Astrocyte of the spinal cord (primary cell): Measurements from ENCODE around the gene ARHGEF19.
"Not testable (repeated sequence)": the region's sequence is repeated elsewhere in the genome, so short reads cannot be mapped to it uniquely, and the experiment has no call there.

ENCODE experiments used
- DNase-seq: peaks from one replicate; pipeline ENCODE4 v3.0.0; 2011; ENCODE audit warnings: low read depth, low spot score
- H3K4me3 ChIP-seq: 2 replicates; pipeline ENCODE4 v1.5.1; 2011; ENCODE audit warnings: low read depth, mild to moderate bottlenecking, low read length, moderate library complexity
- in situ Hi-C: cut with HindIII; loops from 2 replicates; pipeline ENCODE4 v1.10.0; 2017; ENCODE audit warnings: low sequenced_read_pairs
- TF ChIP-seq, protein P1 (sequence below): IDR thresholded peaks from 2 replicates; pipeline ENCODE4 v1.5.1; 2012; ENCODE audit warnings: low read depth, mild to moderate bottlenecking, low read length, inconsistent platforms

Gene ARHGEF19

DNA sequence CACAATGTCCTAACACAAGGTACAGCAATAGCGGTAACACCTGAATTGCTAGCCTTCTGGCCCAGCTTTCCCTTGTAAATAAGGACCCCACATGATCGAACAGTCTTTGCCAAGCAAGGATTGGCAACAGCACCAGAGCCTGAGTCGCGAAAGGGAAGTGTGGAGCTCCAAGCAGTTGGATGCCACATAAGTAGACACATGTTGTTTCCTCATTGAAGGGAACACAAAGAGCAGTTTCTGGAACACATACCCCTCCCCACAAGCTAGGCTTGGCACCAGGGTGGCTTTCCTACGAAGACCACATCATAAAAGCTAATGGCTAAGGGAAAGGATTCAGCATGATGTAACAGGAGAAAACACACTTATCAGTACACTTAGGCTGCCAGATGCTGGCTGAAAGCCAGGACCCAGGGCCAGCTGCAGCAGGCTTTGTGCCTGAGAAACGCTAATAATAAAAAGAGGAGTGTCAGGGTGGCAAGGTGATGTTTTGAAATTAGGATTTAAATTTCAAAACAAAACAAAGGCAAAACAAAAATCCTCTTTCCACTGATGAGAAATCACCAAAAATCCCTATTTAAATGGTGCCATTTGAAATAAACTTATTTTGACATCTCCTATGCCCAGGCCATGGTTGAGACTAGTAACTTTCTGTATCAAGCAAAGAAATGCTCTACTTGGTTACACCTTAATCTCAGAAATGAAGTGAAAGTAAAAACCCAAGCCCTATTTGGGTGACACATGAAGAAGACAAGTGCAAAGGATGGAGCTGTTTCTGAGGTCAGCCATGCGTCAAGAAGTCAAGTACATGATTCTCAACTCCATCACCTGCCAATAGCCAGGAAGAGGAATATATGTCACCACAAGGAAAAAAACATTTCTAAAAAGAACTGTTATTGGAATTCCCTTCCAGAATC is 36.4 kb upstream of the ARHGEF19 start:
- TF ChIP-seq, protein P1, sequence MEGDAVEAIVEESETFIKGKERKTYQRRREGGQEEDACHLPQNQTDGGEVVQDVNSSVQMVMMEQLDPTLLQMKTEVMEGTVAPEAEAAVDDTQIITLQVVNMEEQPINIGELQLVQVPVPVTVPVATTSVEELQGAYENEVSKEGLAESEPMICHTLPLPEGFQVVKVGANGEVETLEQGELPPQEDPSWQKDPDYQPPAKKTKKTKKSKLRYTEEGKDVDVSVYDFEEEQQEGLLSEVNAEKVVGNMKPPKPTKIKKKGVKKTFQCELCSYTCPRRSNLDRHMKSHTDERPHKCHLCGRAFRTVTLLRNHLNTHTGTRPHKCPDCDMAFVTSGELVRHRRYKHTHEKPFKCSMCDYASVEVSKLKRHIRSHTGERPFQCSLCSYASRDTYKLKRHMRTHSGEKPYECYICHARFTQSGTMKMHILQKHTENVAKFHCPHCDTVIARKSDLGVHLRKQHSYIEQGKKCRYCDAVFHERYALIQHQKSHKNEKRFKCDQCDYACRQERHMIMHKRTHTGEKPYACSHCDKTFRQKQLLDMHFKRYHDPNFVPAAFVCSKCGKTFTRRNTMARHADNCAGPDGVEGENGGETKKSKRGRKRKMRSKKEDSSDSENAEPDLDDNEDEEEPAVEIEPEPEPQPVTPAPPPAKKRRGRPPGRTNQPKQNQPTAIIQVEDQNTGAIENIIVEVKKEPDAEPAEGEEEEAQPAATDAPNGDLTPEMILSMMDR: no peak
- in situ Hi-C loops: no loop called here
- peak; percentile 90 for DNase-seq
- no peak overlapping the region for H3K4me3 ChIP-seq

DNA sequence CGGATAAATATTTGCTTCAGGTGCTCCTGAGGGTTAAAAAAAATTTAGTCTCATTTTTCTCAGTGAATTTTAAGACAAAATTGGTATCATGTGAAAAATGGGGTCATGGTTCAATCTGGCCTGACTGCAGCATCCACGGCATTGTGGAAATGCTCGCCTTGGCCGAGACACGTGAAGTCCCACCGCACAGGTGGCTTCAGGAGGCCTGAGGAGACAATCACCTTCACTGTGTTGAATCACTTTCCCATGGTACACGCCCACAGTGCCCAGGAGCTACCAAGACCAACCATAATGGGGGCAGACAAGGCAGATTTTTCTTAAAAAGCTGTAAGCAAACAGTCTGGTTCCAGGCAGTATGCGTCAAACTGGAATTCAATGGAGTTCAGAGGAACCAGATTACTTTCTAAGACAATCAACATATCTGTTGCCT is 35.6 kb upstream of the ARHGEF19 start:
- H3K4me3 ChIP-seq: no peak overlapping the region
- no peak for DNase-seq
- TF ChIP-seq, protein P1: no peak
- in situ Hi-C loops: no loop called here

DNA sequence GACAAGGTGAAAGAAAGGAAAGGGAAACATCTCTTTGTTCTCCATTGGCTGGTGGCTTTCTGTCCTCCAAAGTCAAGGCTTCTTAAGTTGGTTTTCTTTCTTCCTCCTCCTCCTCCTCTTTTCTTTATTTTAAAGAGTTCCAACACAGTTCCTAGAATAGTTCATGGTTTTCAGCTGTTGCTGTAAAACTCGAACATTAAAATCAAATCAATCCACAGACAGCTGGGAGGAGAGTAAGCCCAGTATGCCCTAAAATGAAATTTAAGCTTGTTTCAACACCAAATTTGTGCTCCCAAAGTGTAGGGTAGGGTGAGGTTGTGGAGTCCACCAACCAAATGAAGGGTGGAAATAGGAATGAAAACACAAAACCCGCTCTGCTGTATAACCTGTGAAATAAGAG is 35.0 kb upstream of the ARHGEF19 start:
- in situ Hi-C loops: no loop called here
- no peak overlapping the region for H3K4me3 ChIP-seq
- no peak for DNase-seq
- TF ChIP-seq, protein P1: no peak

DNA sequence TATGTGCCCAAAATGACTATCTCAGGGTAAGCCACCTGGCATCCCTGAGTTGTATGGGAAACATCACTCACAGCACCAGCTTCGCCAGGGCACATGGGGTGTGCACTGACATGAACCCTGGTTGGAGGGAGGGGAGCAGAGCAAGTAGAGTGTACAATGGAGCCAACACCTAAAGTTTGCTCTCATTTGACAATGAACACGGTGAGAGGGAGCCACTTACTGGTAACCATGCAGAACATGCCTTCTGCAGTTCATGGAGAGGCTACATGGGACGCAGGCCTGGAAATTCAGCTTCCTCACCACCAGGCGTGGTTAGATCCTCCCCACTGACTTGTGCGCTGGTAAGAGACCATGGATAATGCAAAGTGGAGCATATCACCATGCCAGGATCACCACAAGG is 34.5 kb upstream of the ARHGEF19 start:
- no peak for DNase-seq
- H3K4me3 ChIP-seq: no peak overlapping the region
- in situ Hi-C loops: no loop called here
- TF ChIP-seq, protein P1: no peak

DNA sequence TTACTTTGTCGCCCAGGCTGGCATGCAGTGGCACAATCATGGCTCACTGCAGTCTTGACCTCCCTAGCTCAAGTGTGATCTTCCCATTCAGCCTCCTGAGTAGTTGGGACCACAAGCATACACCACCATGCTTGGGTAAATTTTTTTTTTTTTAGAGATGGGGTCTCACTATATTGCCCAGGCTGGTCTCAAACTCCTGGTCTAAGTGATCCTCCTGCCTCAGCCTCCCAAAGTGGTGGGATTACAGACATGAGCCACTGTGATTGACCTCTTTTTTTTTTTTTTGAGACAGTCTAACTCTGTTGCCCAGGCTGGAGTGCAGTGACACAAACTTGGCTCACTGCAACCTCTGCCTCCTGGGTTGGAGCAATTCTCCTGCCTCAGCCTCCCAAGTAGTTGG is 33.8 kb upstream of the ARHGEF19 start:
- DNase-seq, in situ Hi-C loops, H3K4me3 ChIP-seq: not testable (repeated sequence)

DNA sequence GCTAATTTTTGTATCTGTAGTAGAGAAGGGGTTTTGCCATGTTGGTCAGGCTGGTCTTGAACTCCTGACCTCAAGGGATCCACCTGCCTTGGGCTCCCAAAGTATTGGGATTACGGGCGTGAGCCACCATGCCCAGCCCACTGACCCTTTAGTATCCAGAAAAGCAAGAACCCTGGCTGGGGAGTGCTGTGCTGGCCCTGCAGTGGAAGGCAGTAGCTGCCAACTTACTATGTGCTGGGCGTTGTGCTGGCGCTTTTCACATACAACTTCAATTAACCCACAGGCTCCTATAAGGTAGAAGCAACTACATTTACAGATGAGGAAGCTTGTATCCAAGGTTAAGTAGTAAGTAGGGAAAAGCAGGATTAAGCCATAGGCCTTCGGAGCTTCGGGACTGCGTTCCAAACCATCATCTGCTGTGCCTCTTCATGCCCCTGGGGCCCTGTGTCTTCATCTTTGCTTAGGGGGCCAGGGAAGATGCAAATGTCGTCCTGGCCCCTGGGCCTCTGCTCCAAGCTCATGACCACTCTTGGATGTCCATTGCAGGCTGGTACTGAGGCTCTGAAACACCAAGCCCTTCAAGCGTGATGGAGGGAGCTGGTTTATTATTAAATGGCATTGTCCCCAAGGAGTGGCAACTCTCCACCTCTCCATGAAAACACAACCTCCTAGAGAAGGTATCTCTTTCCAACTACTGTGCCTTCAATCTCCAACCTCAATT is 33.2 kb upstream of the ARHGEF19 start:
- in situ Hi-C loops: no loop called here
- no peak for DNase-seq
- TF ChIP-seq, protein P1: no peak
- no peak overlapping the region for H3K4me3 ChIP-seq
